ENCODE results near the gene TP53I11.
A peak's percentile ranks its signal among the peaks of the same experiment; 100 is the strongest.

TP53I11 gene

GRCh38 chr11:44912270-44912987 is 38.3 kb downstream of the TP53I11 start:
- no peak for DNase-seq (ENCODE audit: low spot score)

- peak; percentile 74 for DNase-seq (ENCODE audit: low spot score)
Observed at GRCh38 chr11:44911029-44911814, 39.5 kb downstream of the TP53I11 start.

GRCh38 chr11:44910591-44910990 is 40.1 kb downstream of the TP53I11 start:
- no peak for DNase-seq (ENCODE audit: low spot score)

GRCh38 chr11:44909557-44909956 is 41.1 kb downstream of the TP53I11 start:
- no peak for DNase-seq (ENCODE audit: low spot score)

- no peak for DNase-seq (ENCODE audit: low spot score)
Observed at GRCh38 chr11:44906649-44907048, 44.0 kb downstream of the TP53I11 start.

- DNase-seq (ENCODE audit: low spot score): no peak
Observed at GRCh38 chr11:44905131-44905866, 45.4 kb downstream of the TP53I11 start.

- no peak for DNase-seq (ENCODE audit: low spot score)
Observed at GRCh38 chr11:44904261-44905020, 46.2 kb downstream of the TP53I11 start.

- DNase-seq (ENCODE audit: low spot score): no peak
Observed at GRCh38 chr11:44903518-44903917, 47.2 kb downstream of the TP53I11 start.

- no peak for DNase-seq (ENCODE audit: low spot score)
Observed at GRCh38 chr11:44903035-44903434, 47.6 kb downstream of the TP53I11 start.

GRCh38 chr11:44901786-44902185 is 48.9 kb downstream of the TP53I11 start:
- DNase-seq (ENCODE audit: low spot score): no peak

- DNase-seq (ENCODE audit: low spot score): no peak
Observed at GRCh38 chr11:44901120-44901633, 49.5 kb downstream of the TP53I11 start.

GRCh38 chr11:44899959-44900358 is 50.7 kb downstream of the TP53I11 start:
- DNase-seq (ENCODE audit: low spot score): peak; percentile 49

GRCh38 chr11:44893846-44894617 is 56.7 kb downstream of the TP53I11 start:
- peak; percentile 54 for DNase-seq (ENCODE audit: low spot score)

GRCh38 chr11:44893308-44893822 is 57.3 kb downstream of the TP53I11 start:
- no peak for DNase-seq (ENCODE audit: low spot score)

GRCh38 chr11:44892843-44893242 is 57.8 kb downstream of the TP53I11 start:
- DNase-seq (ENCODE audit: low spot score): no peak

- no peak for DNase-seq (ENCODE audit: low spot score)
Observed at GRCh38 chr11:44889266-44889665, 61.4 kb downstream of the TP53I11 start.

- DNase-seq (ENCODE audit: low spot score): no peak
Observed at GRCh38 chr11:44887636-44888035, 63.0 kb downstream of the TP53I11 start.

- DNase-seq (ENCODE audit: low spot score): no peak
Observed at GRCh38 chr11:44886790-44887140, 63.9 kb downstream of the TP53I11 start.

GRCh38 chr11:44885919-44886789 is 64.5 kb downstream of the TP53I11 start:
- DNase-seq (ENCODE audit: low spot score): no peak

All from SW480 (cell line).